Measurements from ENCODE around the gene OR2A2. TPM values are rescaled to one million over a fixed set of nuclear protein-coding genes. Genes with fewer than 3 reads are reported as not detected.
"Not testable (repeated sequence)": the region's sequence is repeated elsewhere in the genome, so short reads cannot be mapped to it uniquely, and the experiment has no call there.

The OR2A2 gene
- total RNA-seq, 4 donors from 2014 or later: not detected

DNA sequence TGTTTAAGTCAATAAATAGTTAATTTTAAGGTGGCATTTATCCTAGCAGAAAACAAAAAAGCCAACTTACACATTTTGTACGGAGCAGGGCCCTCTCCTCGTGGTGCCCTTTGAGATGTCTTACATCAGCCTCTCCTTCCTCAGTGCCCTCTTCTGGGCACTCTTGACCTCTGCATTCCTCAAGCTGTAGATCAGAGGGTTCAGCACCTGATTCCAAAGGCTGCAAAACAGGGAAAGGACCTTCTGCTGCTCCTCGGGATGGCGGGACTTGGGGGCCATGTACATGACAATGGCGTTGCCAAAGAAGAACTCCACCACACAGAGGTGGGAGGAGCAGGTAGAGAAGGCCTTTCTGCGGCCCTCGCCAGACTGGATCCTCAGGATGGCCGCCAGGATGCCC, 9.0 kb downstream of the OR2A2 start:
- no peaks in the 10 kb centered on the region for H3K9me3 ChIP-seq
- H3K4me3 ChIP-seq: no peak overlapping the region
- H3K27ac ChIP-seq: no peak overlapping the region
- H3K4me1 ChIP-seq: no peaks in the 10 kb centered on the region
- no peak for DNase-seq
- TF ChIP-seq POLR2A (IDR thresholded peaks at IDR 0.05): no peak
- TF ChIP-seq, protein P1, sequence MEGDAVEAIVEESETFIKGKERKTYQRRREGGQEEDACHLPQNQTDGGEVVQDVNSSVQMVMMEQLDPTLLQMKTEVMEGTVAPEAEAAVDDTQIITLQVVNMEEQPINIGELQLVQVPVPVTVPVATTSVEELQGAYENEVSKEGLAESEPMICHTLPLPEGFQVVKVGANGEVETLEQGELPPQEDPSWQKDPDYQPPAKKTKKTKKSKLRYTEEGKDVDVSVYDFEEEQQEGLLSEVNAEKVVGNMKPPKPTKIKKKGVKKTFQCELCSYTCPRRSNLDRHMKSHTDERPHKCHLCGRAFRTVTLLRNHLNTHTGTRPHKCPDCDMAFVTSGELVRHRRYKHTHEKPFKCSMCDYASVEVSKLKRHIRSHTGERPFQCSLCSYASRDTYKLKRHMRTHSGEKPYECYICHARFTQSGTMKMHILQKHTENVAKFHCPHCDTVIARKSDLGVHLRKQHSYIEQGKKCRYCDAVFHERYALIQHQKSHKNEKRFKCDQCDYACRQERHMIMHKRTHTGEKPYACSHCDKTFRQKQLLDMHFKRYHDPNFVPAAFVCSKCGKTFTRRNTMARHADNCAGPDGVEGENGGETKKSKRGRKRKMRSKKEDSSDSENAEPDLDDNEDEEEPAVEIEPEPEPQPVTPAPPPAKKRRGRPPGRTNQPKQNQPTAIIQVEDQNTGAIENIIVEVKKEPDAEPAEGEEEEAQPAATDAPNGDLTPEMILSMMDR (IDR thresholded peaks at IDR 0.05): no peak
- no peaks in the 10 kb centered on the region for H3K36me3 ChIP-seq
- intact Hi-C loops (cut with DNase I; ENCODE audit: low total_unique reads): no loop called here
- H3K27me3 ChIP-seq: no peaks in the 10 kb centered on the region

DNA sequence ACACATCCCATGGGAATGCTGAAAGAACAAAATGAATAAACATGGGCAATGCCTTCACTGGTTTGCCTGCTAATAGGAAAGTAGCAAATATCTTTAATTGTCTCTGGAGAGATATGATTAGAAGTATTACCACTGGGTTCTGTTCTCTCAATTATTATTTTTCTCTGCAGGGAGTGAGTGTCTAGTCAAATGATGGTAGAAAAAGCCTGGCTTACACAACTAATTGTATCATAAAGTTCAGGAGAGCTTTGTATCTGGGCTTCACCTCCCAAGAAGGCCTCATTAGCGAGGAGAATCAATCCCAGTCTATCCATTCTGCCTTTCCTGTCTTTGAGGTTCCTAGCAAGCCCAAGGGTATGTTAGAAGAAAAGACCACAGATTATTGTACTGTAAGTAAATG, 13.5 kb downstream of the OR2A2 start, which contains the start of gene OR2A14:
Gene OR2A14, plus strand, starts transcription at position 301 of the 400 bp plus-strand sequence. CDS start 5,937 bp downstream, outside the sequence.
- no peak for TF ChIP-seq POLR2A (IDR thresholded peaks at IDR 0.05)
- TF ChIP-seq, protein P1 (IDR thresholded peaks at IDR 0.05): no peak
- Histone ChIP-seq H3K27me3 (no peaks in the 10 kb centered on the region), H3K4me3 (no peak within 1 kb of the TSS), H3K36me3 (no peaks in the 10 kb centered on the region), H3K4me1 (no peaks in the 10 kb centered on the region), H3K9me3 (no peaks in the 10 kb centered on the region), H3K27ac (no peak within 1 kb of the TSS)
- no peak for DNase-seq
- intact Hi-C loops (cut with DNase I; ENCODE audit: low total_unique reads): no loop called here

DNA sequence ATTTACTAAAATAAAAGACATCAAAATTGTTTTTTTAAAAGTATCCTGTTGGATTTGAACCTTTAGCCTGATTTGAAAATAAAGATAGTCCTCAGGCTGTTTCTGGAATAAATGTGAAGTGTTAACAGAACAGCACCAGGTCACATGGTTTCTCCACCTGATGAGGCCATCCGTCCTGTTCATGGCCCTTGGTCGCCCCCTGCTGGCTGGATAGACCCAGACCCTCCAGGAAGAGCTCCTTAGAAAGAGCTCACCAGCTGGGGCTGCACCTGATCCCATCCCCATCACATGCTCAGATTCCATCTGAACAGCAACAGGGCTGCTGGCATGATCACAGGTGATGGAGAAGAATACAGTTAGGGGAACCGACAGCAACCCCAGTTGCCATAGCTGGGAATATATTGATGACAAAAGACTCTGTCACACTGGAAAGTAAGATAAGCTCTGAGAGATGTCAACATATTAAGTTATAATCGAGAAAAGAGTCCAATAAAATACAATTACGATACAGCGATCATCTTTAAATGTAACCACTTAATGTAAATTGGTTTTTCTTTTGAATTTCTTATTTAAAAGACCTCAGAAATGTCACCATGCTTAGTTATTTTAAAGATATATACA, 18.4 kb downstream of the OR2A2 start:
- peak; percentile 75 to 84 for DNase-seq
- no peak for TF ChIP-seq POLR2A (IDR thresholded peaks at IDR 0.05)
- TF ChIP-seq, protein P1 (IDR thresholded peaks at IDR 0.05): peak; percentile 52 to 71 (median 60)

DNA sequence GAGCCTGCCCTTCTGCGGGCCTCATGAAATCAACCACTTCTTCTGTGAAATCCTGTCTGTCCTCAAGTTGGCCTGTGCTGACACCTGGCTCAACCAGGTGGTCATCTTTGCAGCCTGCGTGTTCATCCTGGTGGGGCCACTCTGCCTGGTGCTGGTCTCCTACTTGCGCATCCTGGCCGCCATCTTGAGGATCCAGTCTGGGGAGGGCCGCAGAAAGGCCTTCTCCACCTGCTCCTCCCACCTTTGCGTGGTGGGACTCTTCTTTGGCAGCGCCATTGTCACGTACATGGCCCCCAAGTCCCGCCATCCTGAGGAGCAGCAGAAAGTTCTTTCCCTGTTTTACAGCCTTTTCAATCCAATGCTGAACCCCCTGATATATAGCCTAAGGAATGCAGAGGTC, 20.2 kb downstream of the OR2A2 start:
- H3K4me3 ChIP-seq; H3K36me3 ChIP-seq; H3K9me3 ChIP-seq; DNase-seq; H3K27me3 ChIP-seq; intact Hi-C loops (cut with DNase I; ENCODE audit: low total_unique reads); H3K4me1 ChIP-seq; H3K27ac ChIP-seq: not testable (repeated sequence)

More for the DNA sequence above, 18.4 kb downstream of the OR2A2 start:
- H3K9me3 ChIP-seq: no peaks in the 10 kb centered on the region
- intact Hi-C loops (cut with DNase I; ENCODE audit: low total_unique reads): no loop called here
- H3K36me3 ChIP-seq: no peaks in the 10 kb centered on the region
- no peaks in the 10 kb centered on the region for H3K4me1 ChIP-seq
- H3K27me3 ChIP-seq: no peaks in the 10 kb centered on the region
- no peak overlapping the region for H3K27ac ChIP-seq
- no peak overlapping the region for H3K4me3 ChIP-seq

DNA sequence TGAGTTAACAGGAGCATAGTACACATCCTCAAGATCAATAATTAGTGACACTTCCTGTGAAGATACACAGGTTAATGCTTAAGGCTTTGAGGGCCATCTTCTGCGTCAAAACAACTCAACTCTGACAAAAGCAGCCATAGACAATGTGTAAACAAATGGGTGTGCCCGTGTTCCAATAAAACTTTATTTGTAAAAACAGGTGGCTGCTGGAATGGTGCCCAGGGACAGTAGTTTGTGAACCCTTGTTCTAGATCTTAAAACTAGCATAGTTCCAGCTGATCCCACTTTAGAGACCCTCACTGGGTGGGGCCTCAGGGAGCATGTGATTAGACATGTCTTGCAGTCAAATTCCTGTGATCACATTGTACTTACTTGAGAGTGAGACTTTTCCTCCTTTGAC, 21.3 kb downstream of the OR2A2 start:
- Histone ChIP-seq H3K4me1 (no peaks in the 10 kb centered on the region), H3K4me3 (no peak overlapping the region), H3K36me3 (no peaks in the 10 kb centered on the region), H3K27ac (no peak overlapping the region), H3K27me3 (no peaks in the 10 kb centered on the region), H3K9me3 (no peaks in the 10 kb centered on the region)
- intact Hi-C loops (cut with DNase I; ENCODE audit: low total_unique reads): no loop called here
- no peak for DNase-seq
- TF ChIP-seq, protein P1 (IDR thresholded peaks at IDR 0.05): no peak
- no peak for TF ChIP-seq POLR2A (IDR thresholded peaks at IDR 0.05)

Measured in uterus (tissue), 4 donors.